ENCODE measurements around the gene FZR1.
"Not testable (repeated sequence)": the region's sequence is repeated elsewhere in the genome, so short reads cannot be mapped to it uniquely, and the experiment has no call there.

The FZR1 gene

GRCh38 chr19:3581792-3582191, 75.7 kb downstream of the FZR1 start:
- CTCF ChIA-PET, result interaction anchor here (1.8 to 1.9 kb wide), 2 partner anchors 9 to 22 kb away, joined by 5 to 8 read pairs; no protein-coding TSS in a partner anchor
- Histone ChIP-seq H3K36me3 (ENCODE audit: control insufficient read depth in 4 of 4, insufficient read depth in 4 of 4, low read length in 3 of 4) (peaks cover 0 to 12% (median 2%) of the 10 kb centered on the region in 4 experiments), H3K4me1 (ENCODE audit: control extremely low read depth in 1 of 4, control insufficient read depth in 4 of 4, insufficient read depth in 4 of 4, low read length in 3 of 4) (peaks cover 0 to 14% (median 9%) of the 10 kb centered on the region in 4 experiments)
- H3K4me3 ChIP-seq (ENCODE audit: control insufficient read depth in 1 of 7, extremely low read depth in 1 of 7, insufficient read depth in 4 of 7, low read depth in 2 of 7, low read length in 6 of 7); H3K27ac ChIP-seq (ENCODE audit: insufficient read depth in 1 of 2, low read depth in 1 of 2, low read length in 2 of 2, poor library complexity in 1 of 2, severe bottlenecking in 2 of 2); DNase-seq; H3K9me3 ChIP-seq (ENCODE audit: control extremely low read depth in 1 of 5, control insufficient read depth in 4 of 5, insufficient read depth in 2 of 5, low read depth in 1 of 5, low read length in 4 of 5); H3K27me3 ChIP-seq (replicated peaks in 2 of 5; ENCODE audit: control insufficient read depth in 4 of 5, insufficient read depth in 5 of 5, low read length in 4 of 5): not testable (repeated sequence)
- WGBS (ENCODE audit: insufficient coverage), result 90% methylated on average over 4 of the region's 4 CpGs
- POLR2A ChIA-PET, result interaction anchor here (0.6 kb wide), 1 partner anchor 28 kb away, joined by 3 read pairs; no protein-coding TSS in a partner anchor

- POLR2A ChIA-PET, result interaction anchor here (1.1 kb wide), 1 partner anchor 21 kb away, joined by 3 read pairs; no protein-coding TSS in a partner anchor
- not testable (repeated sequence) for H3K36me3 ChIP-seq (ENCODE audit: control insufficient read depth in 4 of 4, insufficient read depth in 4 of 4, low read length in 3 of 4); H3K4me3 ChIP-seq (ENCODE audit: control insufficient read depth in 1 of 7, extremely low read depth in 1 of 7, insufficient read depth in 4 of 7, low read depth in 2 of 7, low read length in 6 of 7); H3K9me3 ChIP-seq (ENCODE audit: control extremely low read depth in 1 of 5, control insufficient read depth in 4 of 5, insufficient read depth in 2 of 5, low read depth in 1 of 5, low read length in 4 of 5); H3K27me3 ChIP-seq (replicated peaks in 2 of 5; ENCODE audit: control insufficient read depth in 4 of 5, insufficient read depth in 5 of 5, low read length in 4 of 5); DNase-seq; H3K27ac ChIP-seq (ENCODE audit: insufficient read depth in 1 of 2, low read depth in 1 of 2, low read length in 2 of 2, poor library complexity in 1 of 2, severe bottlenecking in 2 of 2)
- CTCF ChIA-PET, result interaction anchor here (1.2 to 9.4 kb wide), 6 partner anchors 10 to 41 kb away, joined by 4 to 91 read pairs (median 6); no protein-coding TSS in a partner anchor
- whole genome bisulfite sequencing (ENCODE audit: insufficient coverage), result 91% methylated on average over 10 of the region's 15 CpGs
- peaks cover 0 to 12% (median 9%) of the 10 kb centered on the region in 4 experiments for H3K4me1 ChIP-seq (ENCODE audit: control extremely low read depth in 1 of 4, control insufficient read depth in 4 of 4, insufficient read depth in 4 of 4, low read length in 3 of 4)
Observed at GRCh38 chr19:3584036-3584802, 78.1 kb downstream of the FZR1 start.

- CTCF ChIA-PET, result interaction anchor here (0.6 to 9.4 kb wide), 16 partner anchors 9 to 86 kb away, joined by 3 to 91 read pairs (median 4); no protein-coding TSS in a partner anchor
- DNase-seq, result no peak
- Histone ChIP-seq H3K36me3 (ENCODE audit: control insufficient read depth in 4 of 4, insufficient read depth in 4 of 4, low read length in 3 of 4) (no peaks in the 10 kb centered on the region), H3K27ac (ENCODE audit: insufficient read depth in 1 of 2, low read depth in 1 of 2, low read length in 2 of 2, poor library complexity in 1 of 2, severe bottlenecking in 2 of 2) (no peak within 1 kb of the TSS), H3K4me1 (ENCODE audit: control extremely low read depth in 1 of 4, control insufficient read depth in 4 of 4, insufficient read depth in 4 of 4, low read length in 3 of 4) (peaks cover 0 to 9% (median 8%) of the 10 kb centered on the region in 4 experiments), H3K9me3 (ENCODE audit: control extremely low read depth in 1 of 5, control insufficient read depth in 4 of 5, insufficient read depth in 2 of 5, low read depth in 1 of 5, low read length in 4 of 5) (no peaks in the 10 kb centered on the region), H3K27me3 (replicated peaks in 2 of 5; ENCODE audit: control insufficient read depth in 4 of 5, insufficient read depth in 5 of 5, low read length in 4 of 5) (no peaks in the 10 kb centered on the region), H3K4me3 (ENCODE audit: control insufficient read depth in 1 of 7, extremely low read depth in 1 of 7, insufficient read depth in 4 of 7, low read depth in 2 of 7, low read length in 6 of 7) (peak within 1 kb of the TSS; percentile 44 to 74 (median 67))
- 2% methylated on average over 45 of the region's 84 CpGs for WGBS (ENCODE audit: insufficient coverage)
- POLR2A ChIA-PET, result interaction anchor here (1.1 kb wide), 1 partner anchor 20 kb away, joined by 3 read pairs; no protein-coding TSS in a partner anchor
Observed at GRCh38 chr19:3585301-3586126, 79.4 kb downstream of the FZR1 start, which contains the start of gene GIPC3. Gene GIPC3, plus strand, starts transcription at chr19:3585478. Its CDS starts 120 bp downstream, at chr19:3585598.

GRCh38 chr19:3586127-3586626, 80.1 kb downstream of the FZR1 start:
- Histone ChIP-seq H3K9me3 (ENCODE audit: control extremely low read depth in 1 of 5, control insufficient read depth in 4 of 5, insufficient read depth in 2 of 5, low read depth in 1 of 5, low read length in 4 of 5) (no peaks in the 10 kb centered on the region), H3K27ac (ENCODE audit: insufficient read depth in 1 of 2, low read depth in 1 of 2, low read length in 2 of 2, poor library complexity in 1 of 2, severe bottlenecking in 2 of 2) (no peak overlapping the region), H3K27me3 (replicated peaks in 2 of 5; ENCODE audit: control insufficient read depth in 4 of 5, insufficient read depth in 5 of 5, low read length in 4 of 5) (no peaks in the 10 kb centered on the region), H3K4me3 (ENCODE audit: control insufficient read depth in 1 of 7, extremely low read depth in 1 of 7, insufficient read depth in 4 of 7, low read depth in 2 of 7, low read length in 6 of 7) (peak overlapping the region; percentile 44 to 74 (median 67)), H3K4me1 (ENCODE audit: control extremely low read depth in 1 of 4, control insufficient read depth in 4 of 4, insufficient read depth in 4 of 4, low read length in 3 of 4) (peaks cover 0 to 9% (median 8%) of the 10 kb centered on the region in 4 experiments), H3K36me3 (ENCODE audit: control insufficient read depth in 4 of 4, insufficient read depth in 4 of 4, low read length in 3 of 4) (no peaks in the 10 kb centered on the region)
- POLR2A ChIA-PET, result no interaction called here
- CTCF ChIA-PET, result interaction anchor here (0.9 to 9.4 kb wide), 15 partner anchors 9 to 104 kb away, joined by 3 to 91 read pairs (median 4); no protein-coding TSS in a partner anchor
- peak in 2 of 3 donors; percentile 56 to 63 for DNase-seq
- WGBS (ENCODE audit: insufficient coverage), result 7% methylated on average over 8 of the region's 16 CpGs

- H3K27me3 ChIP-seq (replicated peaks in 2 of 5; ENCODE audit: control insufficient read depth in 4 of 5, insufficient read depth in 5 of 5, low read length in 4 of 5), result no peaks in the 10 kb centered on the region
- H3K9me3 ChIP-seq (ENCODE audit: control extremely low read depth in 1 of 5, control insufficient read depth in 4 of 5, insufficient read depth in 2 of 5, low read depth in 1 of 5, low read length in 4 of 5), result no peaks in the 10 kb centered on the region
- no peak for DNase-seq
- POLR2A ChIA-PET, result no interaction called here
- H3K4me3 ChIP-seq (ENCODE audit: control insufficient read depth in 1 of 7, extremely low read depth in 1 of 7, insufficient read depth in 4 of 7, low read depth in 2 of 7, low read length in 6 of 7), result no peak overlapping the region
- no peak overlapping the region for H3K27ac ChIP-seq (ENCODE audit: insufficient read depth in 1 of 2, low read depth in 1 of 2, low read length in 2 of 2, poor library complexity in 1 of 2, severe bottlenecking in 2 of 2)
- CTCF ChIA-PET, result interaction anchor here (0.8 to 9.4 kb wide), 12 partner anchors 9 to 104 kb away, joined by 3 to 91 read pairs (median 3); no protein-coding TSS in a partner anchor
- no peaks in the 10 kb centered on the region for H3K36me3 ChIP-seq (ENCODE audit: control insufficient read depth in 4 of 4, insufficient read depth in 4 of 4, low read length in 3 of 4)
- H3K4me1 ChIP-seq (ENCODE audit: control extremely low read depth in 1 of 4, control insufficient read depth in 4 of 4, insufficient read depth in 4 of 4, low read length in 3 of 4), result peaks cover 0 to 9% (median 8%) of the 10 kb centered on the region in 4 experiments
- 92% methylated on average over 28 of the region's 31 CpGs for WGBS (ENCODE audit: insufficient coverage)
Observed at GRCh38 chr19:3586707-3587346, 80.7 kb downstream of the FZR1 start.
